HG03066 (cell line): ENCODE results near the gene NFAM1.

Experiments used
- ATAC-seq: cut with Tn5 transposase; IDR thresholded peaks from one replicate; pipeline ENCODE4 v1.9.1; 2021; ENCODE audit warnings: low read depth; ENCODE audit not compliant: unreplicated experiment

NFAM1 gene, protein sequence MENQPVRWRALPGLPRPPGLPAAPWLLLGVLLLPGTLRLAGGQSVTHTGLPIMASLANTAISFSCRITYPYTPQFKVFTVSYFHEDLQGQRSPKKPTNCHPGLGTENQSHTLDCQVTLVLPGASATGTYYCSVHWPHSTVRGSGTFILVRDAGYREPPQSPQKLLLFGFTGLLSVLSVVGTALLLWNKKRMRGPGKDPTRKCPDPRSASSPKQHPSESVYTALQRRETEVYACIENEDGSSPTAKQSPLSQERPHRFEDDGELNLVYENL

DNA sequence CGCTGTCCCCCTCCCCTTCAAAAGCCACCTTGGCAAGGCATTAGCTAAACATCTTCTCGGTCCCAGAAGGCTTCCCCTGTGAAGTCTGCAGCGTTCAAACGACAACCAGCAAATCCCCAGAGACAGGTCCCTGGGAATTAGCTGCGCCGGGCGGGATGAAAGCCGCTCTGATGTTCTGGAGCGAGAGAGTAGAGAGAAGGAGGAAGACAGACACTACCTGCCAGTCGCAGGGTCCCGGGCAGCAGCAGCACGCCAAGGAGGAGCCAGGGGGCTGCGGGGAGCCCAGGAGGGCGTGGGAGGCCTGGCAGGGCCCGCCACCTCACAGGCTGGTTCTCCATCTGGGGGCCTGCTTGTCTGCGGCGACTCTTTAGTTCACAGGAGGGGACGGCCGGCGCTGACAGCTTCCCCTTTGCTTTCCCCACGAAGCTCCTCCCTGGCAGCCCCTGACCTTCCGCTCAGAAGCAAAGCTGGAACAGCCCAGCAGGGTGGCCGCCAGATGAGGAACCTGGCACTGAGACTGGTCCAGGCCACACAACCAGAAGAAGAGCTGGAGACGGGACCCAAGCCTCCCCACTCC, at the start of gene NFAM1:
Gene NFAM1 (minus strand): TSS at position 384 of the 577 bp plus-strand sequence. CDS start 46 bp downstream, at position 338.
- ATAC-seq = no peak

DNA sequence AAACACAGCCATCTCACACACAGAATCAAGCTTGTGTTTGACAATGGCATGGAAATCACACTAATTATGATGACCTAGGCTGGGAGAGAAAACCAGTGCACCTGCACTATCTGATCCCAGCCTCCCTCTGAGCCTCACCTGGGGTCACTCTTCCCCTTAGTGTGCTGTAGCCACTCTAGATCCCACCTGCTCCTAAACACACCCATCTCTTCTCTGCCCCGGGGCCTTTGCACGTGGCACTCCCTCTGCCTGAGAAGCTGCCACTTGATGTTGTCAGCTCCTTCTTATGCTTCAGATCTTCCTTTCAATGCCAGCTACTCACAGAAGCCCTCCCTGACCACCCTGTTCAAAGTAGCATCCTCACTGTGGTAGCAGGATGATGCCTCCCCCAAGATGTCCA, 42.9 kb upstream of the NFAM1 start:
- ATAC-seq = no peak

DNA sequence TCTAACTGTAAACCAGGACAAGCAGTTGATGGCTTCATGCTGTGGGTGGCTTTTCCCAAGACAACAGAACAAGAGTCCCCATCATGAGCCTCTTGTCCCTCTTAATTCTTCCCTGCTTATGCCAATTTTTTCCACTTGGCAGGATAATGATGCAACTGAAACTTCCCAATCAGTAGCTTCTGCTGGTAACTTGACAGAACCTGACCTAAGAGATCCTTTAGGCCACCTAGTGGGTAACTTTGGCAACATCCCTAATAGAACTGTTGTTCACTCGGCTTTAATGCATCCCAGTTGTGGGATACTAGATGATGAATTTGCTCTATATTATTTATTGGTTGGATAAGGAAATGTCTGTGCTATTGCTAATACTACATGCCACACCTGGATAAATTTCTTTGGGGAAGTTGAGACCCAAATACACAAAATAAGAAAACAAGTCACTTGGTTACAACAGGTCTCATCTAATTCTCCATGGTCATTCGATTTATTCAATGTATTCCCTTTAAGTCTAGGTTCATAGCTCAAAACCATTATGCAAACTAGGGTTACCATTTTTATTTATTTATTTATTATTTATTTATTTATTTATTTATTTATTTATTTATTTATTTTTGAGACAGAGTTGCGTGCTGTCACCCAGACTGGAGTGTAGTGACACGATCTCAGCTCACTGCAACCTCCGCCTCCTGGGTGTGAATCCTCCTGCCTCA, 41.4 kb upstream of the NFAM1 start:
- ATAC-seq = no peak

- no peak for ATAC-seq
Observed at GRCh38 chr22:42472671-42473070, 40.5 kb upstream of the NFAM1 start.

GRCh38 chr22:42471441-42471840, 39.2 kb upstream of the NFAM1 start:
- no peak for ATAC-seq

- ATAC-seq = no peak
Observed at GRCh38 chr22:42470366-42471082, 38.3 kb upstream of the NFAM1 start.

GRCh38 chr22:42468841-42469240, 36.6 kb upstream of the NFAM1 start:
- no peak for ATAC-seq

- ATAC-seq = no peak
Observed at GRCh38 chr22:42462016-42462415, 29.8 kb upstream of the NFAM1 start.

- no peak for ATAC-seq
Observed at GRCh38 chr22:42461511-42461910, 29.3 kb upstream of the NFAM1 start.

DNA sequence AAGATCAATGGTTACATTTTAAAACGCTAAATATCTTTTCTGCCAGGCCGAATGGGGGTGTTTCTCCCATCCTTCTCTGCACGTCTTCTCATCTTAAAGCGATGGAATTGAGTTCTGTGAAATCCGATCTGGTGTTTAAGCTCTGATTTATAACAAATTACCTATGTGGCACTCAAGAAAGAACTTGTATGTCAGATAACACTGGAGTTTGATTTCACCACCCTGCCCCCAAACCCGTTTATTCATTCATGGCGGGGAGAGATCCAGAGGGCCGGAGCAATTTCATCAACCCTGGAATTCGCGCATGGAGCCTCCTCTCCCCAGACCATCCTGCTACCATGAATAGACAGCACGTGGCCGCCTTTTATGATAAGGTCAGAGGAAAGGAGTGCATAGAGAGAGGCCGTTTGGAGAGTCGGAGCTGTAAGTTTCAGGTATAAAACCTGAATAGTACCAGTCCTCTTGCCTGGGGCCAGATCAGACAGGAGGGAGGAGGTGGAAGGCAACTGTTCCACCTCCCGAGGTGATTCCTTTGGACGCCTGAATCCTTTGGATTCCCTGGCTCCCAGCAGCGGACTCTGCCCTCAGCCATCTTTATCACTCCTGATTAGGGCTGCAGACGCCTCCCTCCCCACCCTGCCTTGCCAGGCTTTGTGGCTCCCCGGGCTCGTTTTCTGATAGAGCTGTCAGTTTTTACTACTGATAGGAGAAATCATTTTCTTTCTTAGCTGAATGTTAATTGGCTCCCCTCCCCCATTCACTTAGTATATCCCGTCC, 27.3 kb upstream of the NFAM1 start:
- ATAC-seq = no peak

DNA sequence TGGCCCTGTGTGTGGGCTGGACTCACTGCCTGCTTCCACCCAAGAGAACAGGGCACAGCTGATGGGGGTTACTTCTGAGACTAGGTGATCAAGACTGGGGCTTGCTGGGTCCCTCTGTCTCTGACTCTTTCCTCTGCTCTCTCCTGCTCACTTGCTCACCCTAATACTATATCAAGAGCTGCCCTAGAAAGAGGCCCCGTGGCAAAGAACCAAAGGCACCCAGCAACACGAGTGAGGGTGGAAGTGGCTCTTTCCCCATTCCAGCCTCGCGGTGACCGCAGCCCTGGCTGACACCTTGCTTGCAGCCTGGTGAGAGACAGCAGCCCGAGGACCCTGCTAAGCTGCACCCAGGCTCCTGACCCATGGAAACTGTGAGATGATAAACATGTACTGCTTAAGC, 20.7 kb upstream of the NFAM1 start:
- no peak for ATAC-seq

DNA sequence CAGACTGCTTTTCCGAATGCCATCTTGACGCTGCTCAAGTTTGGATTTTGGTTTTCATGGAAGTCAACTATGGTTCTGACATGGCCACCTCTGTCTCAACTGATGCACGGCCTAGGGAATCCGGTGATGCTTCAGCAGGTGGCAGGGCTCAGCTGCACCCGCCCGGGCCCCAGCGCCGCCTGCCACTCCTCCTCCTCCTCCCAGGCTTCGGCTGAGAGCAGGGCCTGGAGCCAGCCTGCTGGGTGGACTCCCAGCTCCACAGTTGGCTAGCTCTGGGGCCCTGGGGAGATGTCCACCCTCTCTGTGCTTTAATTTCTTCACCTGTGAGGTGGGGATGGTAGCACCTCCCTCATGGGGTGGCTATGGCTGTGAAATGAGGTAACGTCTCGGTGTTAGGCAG, 20.3 kb upstream of the NFAM1 start:
- no peak for ATAC-seq

- no peak for ATAC-seq
Observed at GRCh38 chr22:42451499-42452145, 19.4 kb upstream of the NFAM1 start.

DNA sequence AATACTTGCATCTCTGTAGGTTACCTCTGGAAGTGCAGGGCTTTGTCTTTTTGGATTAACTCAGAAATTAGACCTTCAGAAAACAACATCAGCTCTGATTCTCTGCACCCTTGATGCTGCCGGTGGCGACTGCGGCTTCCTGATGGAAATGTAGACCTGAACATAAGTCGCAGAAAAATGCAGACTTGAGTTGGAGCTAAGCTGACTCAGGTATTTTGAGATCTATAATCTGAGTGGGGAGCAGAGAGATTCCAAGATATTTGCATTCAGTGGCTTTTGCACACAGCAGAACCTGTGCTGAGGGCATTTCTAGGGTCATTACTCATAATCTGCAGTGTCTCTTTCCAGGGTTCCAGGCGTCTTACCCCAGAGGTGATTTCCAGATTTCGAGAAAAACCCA, 18.7 kb upstream of the NFAM1 start:
- no peak for ATAC-seq

DNA sequence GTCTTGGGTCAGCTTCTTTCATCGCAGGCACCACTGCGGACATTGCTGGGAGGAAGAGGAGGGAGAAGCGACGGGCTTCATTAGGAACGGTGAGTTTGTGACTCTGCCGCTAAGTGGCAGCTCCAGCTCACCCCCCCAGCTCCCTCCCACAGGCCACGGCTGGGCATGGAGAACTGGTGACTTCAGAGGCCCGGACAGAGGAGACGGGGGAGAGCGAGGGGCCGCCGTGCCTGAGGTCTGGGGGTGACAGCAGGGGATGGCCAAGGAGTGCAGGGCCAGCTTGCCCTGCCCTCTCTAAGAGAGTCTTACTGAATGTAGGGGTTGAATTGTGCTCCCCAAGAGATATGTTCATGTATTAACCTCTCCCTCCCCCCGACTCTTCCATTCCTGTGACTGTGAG, 13.9 kb upstream of the NFAM1 start:
- no peak for ATAC-seq

DNA sequence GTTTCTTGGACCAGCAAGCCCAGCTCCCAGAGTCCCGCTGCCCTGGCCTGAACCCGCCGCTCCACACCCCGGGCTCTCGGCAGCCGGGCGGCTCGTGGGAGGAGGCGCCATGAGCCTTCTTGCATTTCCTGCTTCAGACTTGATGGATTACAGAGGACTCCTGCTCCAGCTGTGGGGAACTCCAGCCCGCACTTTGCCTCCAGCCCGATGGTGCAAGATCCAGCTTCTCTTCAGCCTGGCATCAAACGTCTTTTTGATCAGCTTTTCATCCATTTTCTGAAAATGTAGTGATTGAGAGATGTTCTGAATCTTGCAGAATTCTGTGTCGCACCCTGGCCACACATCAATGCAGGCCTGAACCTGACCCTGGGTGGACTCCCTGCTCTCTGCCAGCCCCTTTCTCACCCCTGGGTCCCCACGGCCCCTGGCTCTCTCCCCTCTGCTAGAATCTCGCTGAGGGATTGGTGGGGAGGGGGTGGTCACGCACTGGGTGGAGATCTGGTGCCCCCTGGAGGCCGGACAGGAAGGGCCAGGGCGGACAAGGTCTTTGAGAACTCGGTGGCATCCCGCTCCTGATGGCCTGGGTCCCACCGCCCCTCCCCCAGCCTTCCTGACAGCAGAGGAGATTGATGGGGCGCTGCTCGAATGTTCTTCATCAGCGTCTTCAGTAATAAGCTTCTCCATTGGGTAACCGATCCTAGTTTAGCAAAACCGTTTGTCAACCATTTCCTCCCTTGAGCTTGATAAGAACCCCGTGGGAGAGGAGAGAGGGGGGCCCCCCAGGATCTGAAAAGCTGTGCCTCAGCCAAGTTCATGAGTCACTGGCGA, 12.1 kb upstream of the NFAM1 start:
- no peak for ATAC-seq

DNA sequence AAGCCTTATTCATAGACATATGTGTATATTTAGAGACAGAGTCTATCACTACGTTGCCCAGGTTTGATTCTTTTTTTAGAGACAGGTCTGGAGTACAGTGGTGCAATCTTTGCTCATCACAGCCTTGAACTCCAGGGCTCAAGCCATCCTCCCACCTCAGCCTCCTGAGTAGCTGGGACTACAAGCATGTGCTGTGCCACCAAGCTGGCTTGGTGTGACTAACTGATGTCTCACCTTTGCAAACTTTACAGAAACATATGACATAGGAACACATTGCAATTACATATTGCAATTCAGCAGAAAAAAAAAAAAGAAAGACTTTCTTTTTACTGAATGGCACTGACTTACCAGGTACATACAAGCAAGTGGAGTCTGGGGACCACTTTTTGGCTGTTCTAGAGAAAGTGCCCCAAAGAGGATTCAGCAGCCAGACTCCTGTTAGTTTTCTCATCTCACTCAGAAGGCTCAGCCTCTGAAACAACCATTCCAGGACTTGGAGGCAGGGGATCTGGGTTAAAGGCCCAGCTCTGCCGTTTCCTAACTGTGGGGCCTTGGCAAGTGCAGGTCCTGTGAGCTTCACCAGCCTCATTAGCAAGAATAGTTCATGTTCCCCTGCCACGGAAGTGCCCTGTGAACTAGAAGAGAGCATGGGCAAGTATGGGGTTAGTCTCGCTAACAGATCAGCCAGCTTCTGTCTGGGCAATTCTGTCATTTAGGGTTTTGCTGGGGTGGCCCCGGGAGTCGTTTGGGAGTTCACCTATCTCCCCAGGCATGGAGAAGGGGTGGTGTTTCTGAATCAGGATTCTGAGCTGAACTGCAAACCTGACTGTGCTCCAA, 11.3 kb upstream of the NFAM1 start:
- no peak for ATAC-seq

DNA sequence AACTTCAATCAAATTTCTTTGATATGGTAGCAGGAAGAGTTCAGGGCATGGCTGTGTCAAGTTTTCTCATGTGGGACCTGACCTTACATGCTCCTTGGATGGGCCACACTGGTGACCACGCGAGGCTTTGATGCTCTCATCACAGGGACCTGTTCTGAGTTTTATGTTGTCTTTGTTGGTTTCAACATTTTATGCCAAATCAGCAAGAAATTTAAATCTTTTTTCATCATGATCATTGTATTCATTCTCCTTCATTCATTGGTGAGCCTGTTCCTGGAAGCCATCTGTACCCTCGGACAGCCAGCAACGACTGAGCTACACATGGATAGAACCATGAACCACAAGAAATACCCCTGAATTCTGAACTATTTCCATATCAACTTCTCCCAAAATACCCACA, 10.5 kb upstream of the NFAM1 start:
- no peak for ATAC-seq
